GM18520 (cell line): ENCODE results near the gene TCN2.
"Not testable (repeated sequence)": the region's sequence is repeated elsewhere in the genome, so short reads cannot be mapped to it uniquely, and the experiment has no call there.

Experiments
- ATAC-seq: cut with Tn5 transposase; IDR thresholded peaks from one replicate; pipeline ENCODE4 v1.9.1; 2021; ENCODE audit not compliant: unreplicated experiment

Gene TCN2

DNA sequence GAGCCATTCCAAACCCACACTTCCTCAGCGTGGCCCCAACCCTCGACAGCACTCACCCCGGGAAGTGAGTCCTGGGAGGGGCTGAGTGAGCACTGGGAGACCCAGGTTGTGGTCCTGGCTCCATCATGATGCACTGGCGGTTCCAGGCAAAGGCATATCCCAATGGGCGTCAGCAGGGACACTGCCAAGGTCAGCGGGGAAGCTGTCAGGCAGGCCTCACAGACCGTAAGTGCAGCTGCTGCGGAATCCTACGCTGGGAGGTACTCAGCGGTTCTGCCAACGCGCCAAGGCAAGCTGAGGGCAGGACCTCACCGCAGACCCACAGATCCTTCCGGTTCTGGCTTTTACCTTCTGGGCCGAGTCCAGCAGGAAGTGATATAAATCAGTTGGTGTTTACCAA, 31.1 kb upstream of the TCN2 start:
- ATAC-seq: no peak

DNA sequence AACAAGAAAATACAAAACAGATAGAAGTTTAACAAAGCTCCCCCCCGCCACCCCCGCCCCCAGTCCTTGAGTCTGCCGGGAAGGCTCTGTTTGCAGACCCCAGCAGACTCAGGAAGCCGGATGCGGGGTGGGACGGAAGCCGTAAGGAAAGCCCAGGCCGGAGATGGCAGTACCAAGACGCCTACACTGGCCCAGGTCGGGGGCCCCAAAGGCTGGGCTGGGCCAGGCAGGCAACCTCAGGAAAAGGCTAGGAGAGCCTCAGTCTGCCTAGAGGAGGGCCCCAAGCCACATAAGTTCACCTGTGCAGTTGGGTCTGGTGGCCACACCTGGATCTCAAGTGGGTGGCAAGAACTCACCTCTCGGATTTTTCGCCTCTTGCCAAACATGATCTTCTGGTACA, 28.5 kb upstream of the TCN2 start:
- ATAC-seq: no peak

DNA sequence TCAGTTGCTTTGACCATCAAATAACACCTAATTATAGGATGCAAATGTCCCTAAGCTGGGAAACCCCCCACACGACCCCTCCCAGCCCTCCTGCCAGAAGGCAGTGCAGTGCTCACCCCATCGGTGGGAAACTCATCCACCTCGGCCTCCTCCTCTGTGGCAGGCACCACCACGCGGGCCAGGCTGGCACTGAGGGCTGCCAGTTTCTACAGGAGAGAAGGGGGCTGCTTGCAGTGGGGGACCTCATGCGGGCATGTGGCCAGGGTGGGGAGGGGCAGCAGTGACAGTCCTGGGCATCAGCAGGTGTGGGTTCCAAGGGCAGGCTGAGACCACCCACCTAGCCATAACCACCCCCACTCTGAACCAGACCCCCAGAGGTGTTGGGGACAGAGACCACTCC, 26.1 kb upstream of the TCN2 start:
- ATAC-seq: no peak

DNA sequence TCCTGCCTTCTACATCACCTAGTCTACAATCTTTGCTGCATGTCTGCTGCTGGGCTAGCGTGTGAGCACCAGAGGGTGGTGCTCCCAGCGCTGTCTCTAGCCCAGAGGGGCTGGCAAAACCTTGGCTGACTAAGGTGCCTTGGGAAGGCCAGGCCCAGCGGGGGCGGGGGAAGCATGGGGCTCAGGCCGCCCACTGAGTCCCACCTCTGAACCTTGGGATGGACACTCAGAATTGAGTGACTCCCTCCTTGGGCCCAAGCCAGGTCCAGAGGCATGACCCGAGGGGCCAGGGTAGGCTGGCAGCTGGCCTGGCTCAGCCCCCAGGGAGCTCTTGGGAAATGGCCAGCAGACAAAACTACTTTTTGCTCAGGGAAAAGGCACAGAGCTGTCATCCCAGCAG, 24.9 kb upstream of the TCN2 start:
- ATAC-seq: no peak

DNA sequence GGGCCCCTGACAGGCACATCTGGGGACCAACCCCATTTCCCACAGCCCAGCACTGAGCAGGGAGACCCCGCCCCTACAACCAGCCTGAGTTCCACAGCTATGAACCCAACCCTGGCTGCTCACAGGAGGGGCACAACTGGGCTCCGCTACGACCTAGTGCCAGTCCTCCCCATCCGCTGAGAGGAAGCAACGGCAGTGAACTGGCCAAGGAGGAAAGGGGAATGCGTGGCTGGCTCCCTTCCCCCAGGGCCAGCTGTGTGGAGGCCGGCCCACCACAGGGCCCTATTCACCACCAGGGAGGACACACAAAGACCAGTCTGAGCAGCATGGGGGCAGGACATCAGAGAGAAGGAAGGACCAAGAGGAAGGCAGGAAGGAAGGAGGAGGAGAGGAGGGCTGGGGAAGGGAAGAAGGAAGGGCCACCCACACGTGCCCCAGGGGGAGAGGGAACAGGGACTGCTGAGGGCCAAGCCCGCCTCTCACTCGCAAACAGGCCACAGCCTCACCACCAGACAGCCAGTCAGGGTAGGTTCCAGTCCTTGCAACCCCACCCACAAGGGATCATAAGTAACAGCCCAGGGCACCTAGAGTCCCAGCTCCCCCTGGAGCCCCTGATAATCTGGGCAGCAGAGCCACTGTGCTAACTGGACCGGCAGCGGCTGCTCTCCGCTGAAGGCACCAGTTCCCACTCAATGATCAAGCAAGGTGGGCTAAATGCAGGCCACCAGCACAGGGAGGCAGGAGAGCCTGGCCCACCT, 24.0 kb upstream of the TCN2 start:
- no peak for ATAC-seq

DNA sequence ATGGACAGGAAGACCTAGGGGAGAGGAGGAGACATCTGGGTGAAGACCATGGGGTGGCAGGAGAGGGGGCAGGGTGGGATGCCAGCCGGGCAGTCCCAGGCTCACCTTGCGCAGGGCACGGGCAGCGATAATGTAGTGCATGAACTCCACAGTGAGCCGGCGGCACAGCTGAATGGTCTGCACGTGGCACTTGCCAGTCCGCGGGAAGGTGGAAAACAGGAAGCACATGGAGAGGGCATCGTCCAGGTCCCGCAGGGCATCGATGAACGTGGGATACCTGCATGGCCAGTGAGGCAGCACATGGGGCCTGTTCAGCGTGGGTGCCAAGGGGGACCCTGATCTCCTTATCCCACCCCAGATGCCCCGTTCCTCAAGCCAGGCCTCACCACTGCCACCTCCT, 22.5 kb upstream of the TCN2 start:
- no peak for ATAC-seq

DNA sequence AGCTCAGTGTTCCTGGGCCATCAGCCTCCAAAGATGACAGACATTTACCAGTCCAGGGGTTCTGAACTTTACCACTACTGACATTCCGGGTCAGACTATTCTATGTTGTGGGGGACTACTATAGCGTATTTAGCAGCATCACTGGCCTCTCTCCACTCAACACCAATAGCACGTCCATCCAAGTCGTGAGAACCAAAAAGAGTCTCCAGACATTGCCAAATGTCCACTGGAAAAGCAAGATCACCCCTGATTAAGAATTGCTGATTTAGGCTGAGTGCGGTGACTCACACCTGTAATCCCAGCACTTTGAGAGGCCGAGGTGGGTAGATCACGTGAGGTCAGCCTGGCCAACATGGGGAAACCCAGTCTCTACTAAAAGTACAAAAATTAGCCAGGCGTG, 20.6 kb upstream of the TCN2 start:
- ATAC-seq: no peak

DNA sequence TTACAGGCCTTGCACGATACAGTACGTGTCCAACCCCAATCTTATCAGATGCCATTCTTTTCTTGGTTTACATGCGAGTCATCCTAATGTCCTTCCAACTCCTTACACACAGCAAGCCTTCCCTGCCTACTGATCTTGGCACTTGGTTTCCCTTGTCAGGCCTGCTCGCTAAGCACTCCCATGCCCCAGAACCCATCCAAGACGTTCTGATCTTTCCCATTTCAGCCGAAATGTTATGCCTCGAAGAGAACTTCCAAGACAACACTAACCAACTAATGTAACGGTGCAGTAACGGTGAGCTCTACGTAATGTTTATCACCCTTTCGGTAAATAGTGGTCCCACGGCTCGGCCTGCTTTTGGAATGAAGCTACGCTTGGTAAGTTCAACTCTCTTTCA, 15.8 kb upstream of the TCN2 start:
- peak; percentile 6 for ATAC-seq

DNA sequence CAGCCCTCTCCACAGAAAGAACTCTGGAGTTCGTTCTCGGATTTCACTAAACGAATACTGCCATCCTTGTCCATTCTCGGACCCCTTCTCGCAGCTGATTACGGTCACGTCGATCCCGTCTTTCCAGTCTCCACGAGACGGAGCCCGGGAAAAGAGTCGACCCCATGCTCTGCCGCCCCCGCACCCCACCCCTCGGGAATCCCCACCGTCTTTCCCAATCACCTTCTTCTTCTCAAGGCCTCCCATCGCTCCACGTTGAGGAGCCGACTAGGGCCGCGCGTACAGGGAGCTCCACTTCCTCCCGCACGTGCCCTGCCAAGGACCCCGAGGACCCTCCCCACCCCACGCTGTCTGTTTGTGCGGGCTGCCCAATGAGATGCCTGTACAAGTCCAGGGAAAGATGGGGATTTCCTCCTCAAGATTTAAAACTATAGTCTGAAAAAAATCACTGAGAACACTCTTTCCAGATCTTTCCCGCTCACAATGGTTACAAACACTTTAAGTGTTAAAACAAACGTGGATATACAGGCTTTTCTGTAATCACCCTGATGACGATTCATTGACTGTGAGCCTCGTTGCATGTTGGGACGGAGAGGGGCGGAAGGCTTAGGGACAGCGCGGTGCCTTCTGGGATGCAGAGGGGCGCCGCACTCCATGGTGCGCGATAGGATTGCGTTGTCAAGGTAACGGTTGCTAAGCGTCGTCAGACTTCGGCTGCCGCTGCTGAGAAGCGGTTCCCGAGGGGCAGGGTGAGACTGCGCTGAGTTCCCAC, 15.2 kb upstream of the TCN2 start, which contains the start of gene PES1:
Gene PES1 (minus strand): TSS at position 323 of the 772 bp plus-strand sequence. CDS start 77 bp downstream, at position 246.
- ATAC-seq: peak; percentile 90

DNA sequence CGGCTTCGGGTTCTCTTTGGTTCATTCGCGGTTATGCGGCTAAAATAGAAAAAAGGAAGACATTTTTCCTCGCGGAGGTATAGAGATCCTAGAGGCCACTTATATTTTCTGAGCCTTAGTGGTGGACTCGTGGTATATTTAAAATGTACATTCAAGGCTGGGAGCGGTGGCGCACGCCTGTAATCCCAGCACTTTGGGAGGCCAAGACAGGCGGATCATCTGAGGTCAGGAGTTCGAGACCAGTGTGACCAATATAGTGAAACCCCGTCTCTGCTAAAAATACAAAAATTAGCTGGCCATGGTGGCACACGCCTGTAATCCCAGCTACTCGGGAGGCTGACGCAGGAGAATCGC, 14.6 kb upstream of the TCN2 start:
- not testable (repeated sequence) for ATAC-seq

DNA sequence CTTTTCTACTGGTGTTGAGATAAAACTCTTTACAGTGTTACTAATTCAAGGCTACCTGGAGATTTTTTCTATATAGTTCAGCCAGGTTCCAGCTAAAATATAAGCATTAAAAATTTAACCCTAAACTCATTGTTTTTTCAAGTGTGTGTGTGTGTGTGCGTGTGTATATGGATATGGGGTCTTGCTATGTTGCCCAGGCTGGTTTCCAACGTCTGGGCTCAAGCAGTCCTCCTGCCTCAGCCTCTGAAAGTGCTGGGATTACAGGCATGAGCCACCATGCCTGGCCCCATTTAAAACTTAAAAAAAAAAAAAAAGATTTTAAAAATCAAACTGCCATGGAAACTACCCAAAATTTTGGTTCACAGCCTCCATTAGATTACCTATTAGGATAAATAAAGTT, 10.8 kb upstream of the TCN2 start:
- ATAC-seq: no peak

DNA sequence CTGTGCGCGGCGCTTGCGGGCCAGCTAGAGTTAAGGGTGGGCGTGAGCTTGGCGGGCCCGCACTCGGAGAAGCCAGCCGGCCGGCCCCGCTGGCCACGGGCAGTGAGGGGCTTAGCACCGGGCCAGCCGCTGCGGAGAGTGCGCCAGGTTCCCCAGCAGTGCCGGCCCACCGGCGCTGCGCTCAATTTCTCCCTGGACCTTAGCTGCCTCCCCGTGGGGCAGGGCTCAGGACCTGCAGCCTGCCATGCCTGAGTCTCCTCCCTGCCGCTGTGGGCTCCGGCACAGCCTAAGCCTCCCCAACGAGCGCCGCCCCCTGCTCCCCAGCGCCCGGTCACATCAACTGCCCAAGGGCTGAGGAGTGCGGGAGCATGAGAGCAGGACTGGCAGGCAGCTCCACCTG, 10.1 kb upstream of the TCN2 start:
- ATAC-seq: no peak

DNA sequence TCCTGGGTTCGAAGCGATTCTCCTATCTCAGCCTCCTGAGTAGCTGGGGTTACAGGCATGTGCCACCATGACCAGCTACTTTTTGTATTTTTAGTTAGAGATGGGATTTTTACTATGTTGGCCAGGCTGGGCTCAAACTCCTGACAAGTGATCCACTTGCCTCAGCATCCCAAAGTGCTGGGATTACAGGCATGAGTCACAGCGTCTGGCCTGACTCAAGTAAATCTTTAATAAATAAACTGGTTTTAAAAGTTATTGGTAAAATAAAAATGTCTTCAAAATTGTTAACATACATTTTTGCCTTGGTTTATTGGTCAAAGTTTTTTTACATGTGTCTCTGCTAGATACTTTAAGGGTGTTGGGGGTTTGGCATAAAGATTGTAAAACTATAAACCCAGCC, 8.0 kb upstream of the TCN2 start:
- ATAC-seq: no peak

DNA sequence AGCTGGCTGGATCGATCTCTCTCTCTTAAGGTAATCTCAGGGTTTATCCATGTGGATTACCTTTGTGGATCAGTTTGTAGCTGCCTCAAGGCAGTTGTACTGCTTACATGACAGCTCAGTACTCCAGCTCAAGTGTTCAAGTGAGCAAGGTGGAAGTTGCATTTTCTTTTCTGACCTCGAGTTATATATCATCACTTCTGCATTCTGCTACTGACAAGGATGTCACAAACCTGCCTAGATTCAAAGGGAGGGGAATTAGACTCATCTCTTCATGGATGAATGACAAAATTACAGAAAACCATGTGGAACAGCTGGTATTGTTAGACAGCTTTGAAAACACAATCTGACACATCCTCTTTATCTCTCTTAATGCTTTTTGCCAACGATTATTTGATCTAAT, 6.1 kb upstream of the TCN2 start:
- ATAC-seq: no peak

DNA sequence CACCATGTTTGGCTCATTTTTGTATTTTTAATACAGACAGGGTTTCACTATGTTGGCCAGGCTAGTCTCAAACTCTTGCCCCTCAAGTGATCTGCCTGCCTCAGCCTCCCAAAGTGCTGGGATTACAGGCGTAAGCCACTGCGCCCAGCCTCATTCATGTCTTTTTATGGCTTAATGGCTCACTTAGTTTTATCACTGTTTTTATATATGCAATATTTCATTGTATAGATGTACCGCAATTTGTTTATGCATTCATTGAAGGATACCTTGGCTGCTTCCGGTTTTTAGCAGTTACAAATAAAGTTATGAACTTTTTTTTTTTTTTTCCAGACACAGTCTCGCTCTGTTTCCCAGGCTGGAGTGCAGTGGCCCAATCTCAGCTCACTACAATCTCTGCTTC, 5.5 kb upstream of the TCN2 start:
- ATAC-seq: no peak

DNA sequence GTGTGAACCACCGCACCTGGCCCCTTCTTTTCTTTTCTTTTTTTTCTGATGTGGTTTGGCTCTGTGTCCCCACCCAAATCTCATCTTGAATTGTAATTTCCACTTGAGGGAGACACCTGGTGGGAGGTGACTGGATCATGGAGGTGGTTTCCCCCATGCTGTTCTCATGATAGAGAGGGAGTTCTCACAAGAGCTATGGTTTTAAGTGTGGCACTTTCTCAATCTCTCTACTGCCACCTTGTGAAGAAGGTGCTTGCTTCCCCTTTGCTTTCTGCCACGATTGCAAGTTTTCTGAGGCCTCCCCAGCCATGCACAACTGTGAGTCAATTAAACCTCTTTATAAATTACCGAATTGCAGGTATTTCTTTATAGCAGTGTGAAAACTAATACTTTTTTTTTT, 4.9 kb upstream of the TCN2 start:
- ATAC-seq: no peak

DNA sequence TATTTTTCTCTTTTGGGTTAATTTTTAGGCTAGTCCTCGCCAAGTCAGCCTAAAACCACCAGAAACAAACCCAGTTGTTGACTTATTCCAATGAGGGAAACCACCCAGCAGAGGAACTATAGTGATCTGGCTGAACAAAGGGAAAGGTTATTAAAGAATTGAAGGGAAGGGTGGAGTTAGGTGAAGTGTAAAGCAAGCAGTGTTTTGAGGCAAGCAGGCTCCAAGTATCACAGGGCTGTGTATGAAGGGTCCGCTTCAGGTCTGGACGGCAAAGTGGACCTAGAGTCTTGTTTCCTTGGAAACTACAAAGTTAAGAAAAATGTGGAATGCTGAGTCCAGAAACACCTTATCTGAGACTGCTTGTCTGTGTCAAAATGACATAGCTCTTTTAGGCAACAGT, 3.2 kb upstream of the TCN2 start:
- ATAC-seq: no peak

DNA sequence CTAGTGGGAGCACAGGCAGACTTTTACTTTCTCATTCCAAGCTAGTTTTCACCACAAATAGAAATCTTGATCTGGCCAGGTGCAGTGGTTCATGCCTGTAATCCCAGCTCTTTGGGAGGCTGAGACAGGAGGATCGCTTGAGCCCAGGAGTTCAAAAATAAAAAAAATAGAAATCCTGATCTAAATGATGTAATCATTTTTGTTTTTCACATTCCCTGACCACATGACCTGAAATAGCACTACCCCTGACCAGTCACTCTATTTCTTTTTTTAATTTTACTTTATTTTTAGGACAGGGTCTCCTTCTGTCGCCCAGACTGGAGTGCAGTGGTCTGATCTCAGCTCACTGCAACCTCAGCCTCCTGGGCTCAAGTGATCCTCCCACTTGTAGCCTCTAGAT, 2.3 kb upstream of the TCN2 start:
- ATAC-seq: no peak

DNA sequence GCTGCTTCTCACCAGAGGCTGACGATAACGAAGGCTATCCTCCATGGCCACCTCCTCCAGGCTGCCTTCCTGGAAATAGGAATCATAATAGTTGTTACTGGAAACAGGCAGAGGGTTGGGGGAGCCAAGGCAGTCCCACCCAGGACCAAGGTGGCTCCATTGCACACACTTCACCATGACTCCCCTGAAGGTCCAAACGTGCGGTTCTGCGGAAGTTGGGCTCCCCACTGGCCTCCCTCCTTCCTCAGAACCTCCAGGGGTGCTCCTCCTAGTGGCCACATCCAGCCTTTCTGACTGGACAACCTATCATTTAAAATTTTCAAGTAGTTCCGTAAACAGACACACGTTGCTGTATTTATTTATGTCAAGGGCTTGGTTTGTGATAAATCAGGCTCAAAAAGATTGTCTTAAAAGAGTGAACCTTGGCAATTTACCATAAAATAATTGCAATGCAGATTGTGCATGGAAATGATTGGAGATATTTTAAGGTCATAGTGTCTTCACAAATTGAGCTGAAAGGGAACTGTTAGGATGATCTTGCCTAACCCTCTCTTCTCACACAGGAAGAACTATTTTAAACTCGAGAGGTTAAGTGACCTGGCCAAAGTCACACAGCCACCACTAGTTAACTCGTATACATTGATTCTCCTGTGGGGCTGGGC, 1.4 kb upstream of the TCN2 start:
- ATAC-seq: no peak

DNA sequence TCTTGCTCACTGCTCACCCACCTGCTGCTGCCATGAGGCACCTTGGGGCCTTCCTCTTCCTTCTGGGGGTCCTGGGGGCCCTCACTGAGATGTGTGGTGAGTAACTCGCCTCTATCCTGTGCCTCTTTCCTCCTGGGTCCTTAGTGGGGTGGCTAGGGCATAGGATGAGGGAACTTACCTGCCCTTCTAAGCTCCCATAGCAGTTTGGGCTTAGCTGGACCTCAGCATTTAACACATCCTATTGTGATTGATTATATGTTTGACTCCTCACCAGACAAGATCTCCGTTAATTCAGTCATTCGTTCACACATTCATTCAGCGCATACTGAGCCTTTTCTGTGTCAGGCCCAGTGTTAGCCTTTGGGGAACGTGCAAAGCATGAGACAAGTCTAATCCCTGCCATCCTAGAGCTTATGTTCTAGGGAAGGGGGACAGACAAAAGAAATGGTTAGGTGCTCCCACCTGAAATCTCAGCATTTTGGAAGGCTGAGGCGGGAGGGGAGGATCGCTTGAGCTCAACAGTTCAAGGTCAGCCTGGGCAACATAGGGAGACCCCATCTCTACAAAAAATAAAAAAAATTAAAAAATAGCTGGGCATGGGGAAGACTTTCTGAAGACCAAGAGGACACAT, 441 bp downstream of the TCN2 start:
- ATAC-seq: no peak

DNA sequence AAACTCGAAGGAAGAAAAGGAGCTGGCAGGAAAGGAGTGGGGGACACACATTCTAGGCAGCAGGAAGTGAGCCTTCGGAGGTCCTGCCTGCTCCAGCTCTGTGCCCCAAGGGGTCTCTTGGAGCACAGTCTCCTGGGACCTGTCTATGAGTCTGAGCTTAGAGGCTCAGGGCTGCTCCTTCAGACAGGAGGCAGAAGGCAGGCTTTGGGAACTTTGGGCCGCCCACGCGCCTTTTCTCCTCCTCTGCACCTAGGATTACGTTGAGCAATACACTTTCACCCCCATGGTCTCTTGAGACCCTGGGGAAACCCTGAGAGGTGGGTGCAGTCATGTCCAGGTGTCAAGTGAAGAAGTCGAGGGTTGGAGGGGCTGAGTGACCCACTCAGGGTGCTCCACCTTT, 965 bp downstream of the TCN2 start:
- no peak for ATAC-seq
